ENCODE data around the gene NDUFB2.
A peak's percentile ranks its signal among the peaks of the same experiment; 100 is the strongest.
"Not testable (repeated sequence)": the region's sequence is repeated elsewhere in the genome, so short reads cannot be mapped to it uniquely, and the experiment has no call there.

NDUFB2 gene

GRCh38 chr7:140674899-140675701 is 21.4 kb upstream of the NDUFB2 start:
- H3K27me3 ChIP-seq (ENCODE audit: control insufficient read depth, low read length) = no peaks in the 10 kb centered on the region
- peaks cover 58% of the 10 kb centered on the region for H3K4me1 ChIP-seq (ENCODE audit: control insufficient read depth, low read length)
- peak overlapping the region; percentile 81 for H3K4me3 ChIP-seq (ENCODE audit: low read length)

DNA sequence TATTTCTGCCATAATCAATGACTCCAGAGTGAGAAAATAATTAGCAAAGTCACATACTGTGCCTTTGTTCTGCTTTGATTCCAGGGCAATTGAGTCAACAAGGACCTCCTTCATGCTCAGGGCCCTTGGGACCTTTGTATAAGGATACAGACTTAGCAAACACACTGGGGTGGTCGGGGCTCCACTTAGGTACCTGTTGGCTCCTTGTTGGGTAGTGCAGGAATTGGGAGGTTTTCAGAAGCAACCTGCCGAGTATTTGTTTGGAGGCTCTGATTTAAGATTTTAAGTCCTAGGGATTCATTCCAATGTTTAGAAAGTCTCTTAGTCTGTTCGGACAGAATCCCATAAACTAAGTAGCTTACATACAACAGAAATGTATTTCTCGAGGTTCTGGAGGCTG is 20.8 kb upstream of the NDUFB2 start:
- H3K36me3 ChIP-seq (ENCODE audit: control insufficient read depth, low read length) = peaks cover 58% of the 10 kb centered on the region
- peak overlapping the region; percentile 81 for H3K4me3 ChIP-seq (ENCODE audit: low read length)
- TF ChIP-seq, protein P1, sequence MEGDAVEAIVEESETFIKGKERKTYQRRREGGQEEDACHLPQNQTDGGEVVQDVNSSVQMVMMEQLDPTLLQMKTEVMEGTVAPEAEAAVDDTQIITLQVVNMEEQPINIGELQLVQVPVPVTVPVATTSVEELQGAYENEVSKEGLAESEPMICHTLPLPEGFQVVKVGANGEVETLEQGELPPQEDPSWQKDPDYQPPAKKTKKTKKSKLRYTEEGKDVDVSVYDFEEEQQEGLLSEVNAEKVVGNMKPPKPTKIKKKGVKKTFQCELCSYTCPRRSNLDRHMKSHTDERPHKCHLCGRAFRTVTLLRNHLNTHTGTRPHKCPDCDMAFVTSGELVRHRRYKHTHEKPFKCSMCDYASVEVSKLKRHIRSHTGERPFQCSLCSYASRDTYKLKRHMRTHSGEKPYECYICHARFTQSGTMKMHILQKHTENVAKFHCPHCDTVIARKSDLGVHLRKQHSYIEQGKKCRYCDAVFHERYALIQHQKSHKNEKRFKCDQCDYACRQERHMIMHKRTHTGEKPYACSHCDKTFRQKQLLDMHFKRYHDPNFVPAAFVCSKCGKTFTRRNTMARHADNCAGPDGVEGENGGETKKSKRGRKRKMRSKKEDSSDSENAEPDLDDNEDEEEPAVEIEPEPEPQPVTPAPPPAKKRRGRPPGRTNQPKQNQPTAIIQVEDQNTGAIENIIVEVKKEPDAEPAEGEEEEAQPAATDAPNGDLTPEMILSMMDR (IDR thresholded peaks at IDR 0.05; ENCODE audit: low read depth, low read length, poor library complexity, severe bottlenecking) = no peak
- TF ChIP-seq EZH2phosphoT487 (IDR thresholded peaks at IDR 0.05; ENCODE audit: borderline replicate concordance, low read length) = no peak
- H3K79me2 ChIP-seq (ENCODE audit: control insufficient read depth, low read length) = peaks cover 64% of the 10 kb centered on the region
- no peaks in the 10 kb centered on the region for H3K9me3 ChIP-seq (ENCODE audit: control insufficient read depth, insufficient read depth, low read length)
- no peaks in the 10 kb centered on the region for H3K9me2 ChIP-seq (replicated peaks; ENCODE audit: control insufficient read depth, low read length)
- peak overlapping the region; percentile 94 for H3K27ac ChIP-seq (ENCODE audit: low read depth, low read length)
- H3F3A ChIP-seq (ENCODE audit: control insufficient read depth, insufficient read depth) = peaks cover 31% of the 10 kb centered on the region
- peaks cover 58% of the 10 kb centered on the region for H3K4me1 ChIP-seq (ENCODE audit: control insufficient read depth, low read length)
- H4K20me1 ChIP-seq (ENCODE audit: control insufficient read depth, insufficient read depth, low read depth, low read length) = no peaks in the 10 kb centered on the region
- H3K27me3 ChIP-seq (ENCODE audit: control insufficient read depth, low read length) = no peaks in the 10 kb centered on the region
- H3K4me2 ChIP-seq (ENCODE audit: low read length) = peak overlapping the region; percentile 90

More at GRCh38 chr7:140674899-140675701, 21.4 kb upstream of the NDUFB2 start:
- H3K9me3 ChIP-seq (ENCODE audit: control insufficient read depth, insufficient read depth, low read length) = no peaks in the 10 kb centered on the region
- H3K27ac ChIP-seq (ENCODE audit: low read depth, low read length) = peak overlapping the region; percentile 94
- no peak for TF ChIP-seq EZH2phosphoT487 (IDR thresholded peaks at IDR 0.05; ENCODE audit: borderline replicate concordance, low read length)
- TF ChIP-seq, protein P1 (IDR thresholded peaks at IDR 0.05; ENCODE audit: low read depth, low read length, poor library complexity, severe bottlenecking) = peak; percentile 84
- H3K36me3 ChIP-seq (ENCODE audit: control insufficient read depth, low read length) = peaks cover 52% of the 10 kb centered on the region
- peaks cover 31% of the 10 kb centered on the region for H3F3A ChIP-seq (ENCODE audit: control insufficient read depth, insufficient read depth)
- H4K20me1 ChIP-seq (ENCODE audit: control insufficient read depth, insufficient read depth, low read depth, low read length) = no peaks in the 10 kb centered on the region
- H3K9me2 ChIP-seq (replicated peaks; ENCODE audit: control insufficient read depth, low read length) = no peaks in the 10 kb centered on the region
- peaks cover 62% of the 10 kb centered on the region for H3K79me2 ChIP-seq (ENCODE audit: control insufficient read depth, low read length)
- H3K4me2 ChIP-seq (ENCODE audit: low read length) = peak overlapping the region; percentile 90

DNA sequence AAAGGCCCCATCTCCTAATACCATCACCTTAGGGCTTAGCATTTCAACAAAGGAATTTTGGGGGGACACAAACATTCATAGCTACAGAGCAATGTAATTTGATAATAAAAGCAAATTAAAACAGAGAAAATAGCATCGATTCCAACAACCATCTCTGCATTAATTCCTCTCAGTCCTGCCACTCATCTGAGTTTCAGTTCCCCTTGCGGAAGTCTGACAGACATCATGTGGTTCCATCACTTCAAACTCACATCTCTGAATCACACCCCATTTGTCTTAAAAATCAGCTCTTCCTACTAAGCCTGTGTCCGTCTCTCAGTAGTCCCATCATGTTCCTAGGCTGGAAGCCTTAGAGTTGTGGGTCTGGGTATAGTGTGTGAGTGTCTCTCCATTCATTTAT is 20.2 kb upstream of the NDUFB2 start:
- H3F3A ChIP-seq (ENCODE audit: control insufficient read depth, insufficient read depth) = peaks cover 31% of the 10 kb centered on the region
- peak overlapping the region; percentile 81 for H3K4me3 ChIP-seq (ENCODE audit: low read length)
- H3K27ac ChIP-seq (ENCODE audit: low read depth, low read length) = peak overlapping the region; percentile 94
- H3K36me3 ChIP-seq (ENCODE audit: control insufficient read depth, low read length) = peaks cover 62% of the 10 kb centered on the region
- peak overlapping the region; percentile 90 for H3K4me2 ChIP-seq (ENCODE audit: low read length)
- no peaks in the 10 kb centered on the region for H3K9me2 ChIP-seq (replicated peaks; ENCODE audit: control insufficient read depth, low read length)
- H3K27me3 ChIP-seq (ENCODE audit: control insufficient read depth, low read length) = no peaks in the 10 kb centered on the region
- H3K79me2 ChIP-seq (ENCODE audit: control insufficient read depth, low read length) = peaks cover 67% of the 10 kb centered on the region
- H4K20me1 ChIP-seq (ENCODE audit: control insufficient read depth, insufficient read depth, low read depth, low read length) = no peaks in the 10 kb centered on the region
- no peaks in the 10 kb centered on the region for H3K9me3 ChIP-seq (ENCODE audit: control insufficient read depth, insufficient read depth, low read length)
- no peak for TF ChIP-seq EZH2phosphoT487 (IDR thresholded peaks at IDR 0.05; ENCODE audit: borderline replicate concordance, low read length)
- TF ChIP-seq, protein P1 (IDR thresholded peaks at IDR 0.05; ENCODE audit: low read depth, low read length, poor library complexity, severe bottlenecking) = no peak
- H3K4me1 ChIP-seq (ENCODE audit: control insufficient read depth, low read length) = peaks cover 58% of the 10 kb centered on the region

DNA sequence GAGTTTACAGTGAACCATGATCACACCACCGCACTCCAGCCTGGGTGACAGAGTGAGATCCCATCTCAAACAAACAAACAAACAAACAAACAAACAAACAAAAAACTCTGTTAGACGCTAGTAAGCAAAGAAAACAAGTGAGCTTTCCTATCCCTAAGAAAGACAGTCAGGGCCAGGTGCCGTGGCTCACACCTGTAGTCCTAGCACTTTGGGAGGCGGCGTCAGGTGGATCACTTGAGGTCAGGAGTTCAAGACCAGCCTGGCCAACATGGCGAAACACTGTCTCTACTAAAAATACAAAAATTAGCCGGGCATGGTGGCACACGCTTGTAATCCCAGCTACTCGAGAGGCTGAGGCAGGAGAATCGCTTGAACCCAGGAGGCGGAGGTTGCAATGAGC is 19.6 kb upstream of the NDUFB2 start:
- Histone ChIP-seq H3F3A (ENCODE audit: control insufficient read depth, insufficient read depth) (peaks cover 31% of the 10 kb centered on the region), H3K4me3 (ENCODE audit: low read length) (peak overlapping the region; percentile 81), H3K4me1 (ENCODE audit: control insufficient read depth, low read length) (peaks cover 55% of the 10 kb centered on the region), H3K36me3 (ENCODE audit: control insufficient read depth, low read length) (peaks cover 68% of the 10 kb centered on the region), H3K4me2 (ENCODE audit: low read length) (peak overlapping the region; percentile 90), H3K79me2 (ENCODE audit: control insufficient read depth, low read length) (peaks cover 68% of the 10 kb centered on the region), H3K27ac (ENCODE audit: low read depth, low read length) (peak overlapping the region; percentile 94)
- H4K20me1 ChIP-seq (ENCODE audit: control insufficient read depth, insufficient read depth, low read depth, low read length); H3K9me3 ChIP-seq (ENCODE audit: control insufficient read depth, insufficient read depth, low read length); H3K9me2 ChIP-seq (replicated peaks; ENCODE audit: control insufficient read depth, low read length); H3K27me3 ChIP-seq (ENCODE audit: control insufficient read depth, low read length): not testable (repeated sequence)
